Measurements from ENCODE around the gene MID1.

Gene MID1

DNA sequence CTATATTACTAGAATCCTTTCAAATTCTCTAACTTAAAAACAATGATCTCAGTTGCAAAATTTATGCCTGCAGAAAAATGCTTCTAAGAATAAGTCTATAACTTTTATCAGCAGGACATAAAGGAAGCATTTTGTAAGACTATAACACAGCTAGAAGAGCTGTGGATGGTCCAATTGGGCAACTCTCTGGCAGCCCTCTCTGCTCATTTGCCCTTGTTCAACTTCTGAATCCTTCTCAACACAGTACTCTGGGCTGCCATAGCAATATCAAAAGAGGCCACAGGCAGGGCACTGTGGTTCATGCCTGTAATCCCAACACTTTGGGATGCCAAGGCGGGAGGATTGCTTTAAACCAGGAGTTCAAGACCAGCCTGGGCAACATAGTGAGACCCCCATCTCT is 88.5 kb downstream of the MID1 start:
- no peak for DNase-seq (ENCODE audit: low read depth in 2 of 2)

GRCh38 chrX:10529344-10529743 is 91.0 kb downstream of the MID1 start:
- DNase-seq (ENCODE audit: low read depth in 2 of 2): no peak

DNA sequence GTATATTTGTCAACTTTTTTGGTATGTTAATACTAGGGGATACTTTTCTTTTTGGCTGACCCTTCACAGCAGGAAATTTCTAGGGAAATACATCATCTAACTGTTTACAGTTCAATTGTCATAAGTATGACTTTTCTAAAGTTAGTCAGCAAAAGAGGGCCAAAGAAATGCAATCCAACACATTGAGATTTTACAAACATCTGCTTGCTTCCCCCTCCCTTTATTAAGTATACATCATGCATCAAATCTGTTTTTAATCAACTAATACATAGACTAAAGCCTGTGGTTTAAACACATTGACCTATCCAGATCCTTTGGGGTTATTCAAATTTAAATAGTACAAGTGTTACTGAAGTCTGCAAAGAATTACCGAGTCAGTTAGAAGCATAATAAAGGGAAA is 93.9 kb downstream of the MID1 start:
- no peak for DNase-seq (ENCODE audit: low read depth in 2 of 2)

GRCh38 chrX:10525381-10526120 is 94.8 kb downstream of the MID1 start:
- no peak for DNase-seq (ENCODE audit: low read depth in 2 of 2)

GRCh38 chrX:10524578-10524977 is 95.8 kb downstream of the MID1 start:
- no peak for DNase-seq (ENCODE audit: low read depth in 2 of 2)

DNA sequence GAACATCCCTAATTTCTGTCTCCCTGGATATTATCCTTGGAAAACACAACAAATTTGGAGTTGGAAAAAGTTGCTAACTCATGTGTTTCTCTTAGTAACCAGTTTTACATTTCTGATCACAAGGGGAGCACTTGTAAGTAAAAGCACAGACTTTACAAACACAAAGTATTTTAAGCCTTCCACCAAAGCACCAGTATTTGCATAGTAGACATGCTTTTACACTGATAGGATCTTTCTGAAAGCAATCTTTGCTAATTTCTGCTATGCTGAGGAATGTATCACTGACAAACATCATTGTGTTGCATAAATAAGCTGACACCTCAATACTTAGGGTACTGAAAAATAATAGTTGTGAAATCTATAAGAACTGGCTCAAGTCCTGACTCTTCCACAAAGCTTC is 100.6 kb downstream of the MID1 start:
- no peak for DNase-seq (ENCODE audit: low read depth in 2 of 2)

DNA sequence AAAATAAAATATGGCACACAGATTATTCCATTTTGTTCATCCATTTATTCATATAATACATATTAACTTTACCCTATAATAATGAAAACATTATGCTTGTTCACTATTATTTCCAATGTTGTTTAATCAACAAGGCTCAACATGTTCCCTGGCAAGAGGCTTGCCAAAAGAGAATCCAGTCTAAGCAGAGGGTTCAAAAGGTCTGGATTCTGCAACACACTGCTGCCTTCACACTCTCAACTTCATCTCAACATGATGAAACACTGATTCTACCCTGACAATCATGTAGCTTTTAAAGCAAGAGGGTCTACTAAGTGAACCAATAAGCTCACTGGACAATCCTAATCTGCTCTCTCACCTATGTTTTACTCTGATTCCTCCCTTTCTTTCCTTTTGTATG is 101.1 kb downstream of the MID1 start:
- no peak for DNase-seq (ENCODE audit: low read depth in 2 of 2)

- no peak for DNase-seq (ENCODE audit: low read depth in 2 of 2)
Observed at GRCh38 chrX:10518073-10518472, 102.3 kb downstream of the MID1 start.

GRCh38 chrX:10516781-10517322 is 103.5 kb downstream of the MID1 start:
- no peak for DNase-seq (ENCODE audit: low read depth in 2 of 2)

- no peak for DNase-seq (ENCODE audit: low read depth in 2 of 2)
Observed at GRCh38 chrX:10514891-10515290, 105.5 kb downstream of the MID1 start.

- DNase-seq (ENCODE audit: low read depth in 2 of 2): no peak
Observed at GRCh38 chrX:10513974-10514373, 106.4 kb downstream of the MID1 start.

- no peak for DNase-seq (ENCODE audit: low read depth in 2 of 2)
Observed at GRCh38 chrX:10512741-10513140, 107.6 kb downstream of the MID1 start.

DNA sequence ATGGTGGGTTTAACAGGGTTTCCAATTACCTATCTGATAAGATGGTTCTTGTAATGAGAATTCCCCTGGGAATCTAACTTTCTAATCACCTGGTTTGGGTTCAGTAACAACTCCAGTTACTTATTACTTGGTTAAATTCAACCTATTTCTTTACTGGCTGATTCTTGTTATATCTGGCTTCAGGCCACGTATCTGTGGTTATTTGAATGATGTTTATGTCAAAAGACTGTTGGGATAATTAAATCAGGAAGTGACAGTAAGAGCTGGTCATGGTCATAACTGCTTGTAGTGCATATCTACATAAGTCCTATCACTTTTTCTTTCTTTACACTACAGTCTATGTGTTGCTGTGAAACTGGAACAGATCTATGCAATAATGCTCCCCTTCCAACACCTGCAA is 108.1 kb downstream of the MID1 start:
- DNase-seq (ENCODE audit: low read depth in 2 of 2): no peak

- DNase-seq (ENCODE audit: low read depth in 2 of 2): no peak
Observed at GRCh38 chrX:10509397-10509796, 111.0 kb downstream of the MID1 start.

- no peak for DNase-seq (ENCODE audit: low read depth in 2 of 2)
Observed at GRCh38 chrX:10508891-10509290, 111.5 kb downstream of the MID1 start.

DNA sequence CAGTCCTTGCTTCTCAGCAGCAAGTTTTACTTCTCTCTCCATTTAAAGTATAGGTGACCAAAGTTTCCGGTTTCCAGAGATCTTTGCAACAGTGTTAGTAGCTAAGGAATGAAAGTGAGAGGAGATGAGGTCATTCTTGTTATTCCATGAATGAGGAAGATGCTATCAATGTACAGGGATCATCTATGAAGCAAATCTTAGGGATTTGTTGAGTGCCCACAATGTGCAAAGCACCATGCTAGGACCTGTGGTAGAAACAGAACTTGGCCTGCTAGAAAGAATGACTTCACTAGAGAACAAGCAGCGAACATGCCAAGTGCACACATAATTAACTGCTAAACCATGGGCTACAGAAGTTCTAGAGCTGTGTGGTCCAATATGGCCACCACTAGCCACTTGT is 112.5 kb downstream of the MID1 start:
- no peak for DNase-seq (ENCODE audit: low read depth in 2 of 2)

DNA sequence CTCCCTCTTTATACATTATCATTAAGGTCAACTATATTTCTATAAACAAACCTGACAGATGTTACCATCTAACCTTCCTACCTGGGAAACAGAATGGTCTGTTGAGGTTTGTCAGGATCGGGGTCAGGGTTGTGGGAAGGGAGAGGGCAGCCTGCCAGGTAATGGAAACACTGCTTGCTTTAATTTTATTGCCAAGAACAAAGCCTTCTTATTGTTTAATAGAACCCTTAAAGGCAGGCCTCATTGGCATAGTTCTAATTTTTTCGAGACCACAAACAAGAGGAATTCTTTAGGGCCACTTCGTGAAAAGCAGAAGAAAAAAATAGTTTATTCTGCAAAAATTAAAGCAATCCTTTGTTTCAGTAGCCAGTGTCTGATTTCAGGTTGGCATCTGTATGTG is 113.2 kb downstream of the MID1 start:
- DNase-seq (ENCODE audit: low read depth in 2 of 2): no peak

- no peak for DNase-seq (ENCODE audit: low read depth in 2 of 2)
Observed at GRCh38 chrX:10506781-10507180, 113.6 kb downstream of the MID1 start.

GRCh38 chrX:10505726-10506125 is 114.7 kb downstream of the MID1 start:
- no peak for DNase-seq (ENCODE audit: low read depth in 2 of 2)

GRCh38 chrX:10502961-10503360 is 117.4 kb downstream of the MID1 start:
- no peak for DNase-seq (ENCODE audit: low read depth in 2 of 2)

- DNase-seq (ENCODE audit: low read depth in 2 of 2): no peak
Observed at GRCh38 chrX:10501611-10502010, 118.8 kb downstream of the MID1 start.

DNA sequence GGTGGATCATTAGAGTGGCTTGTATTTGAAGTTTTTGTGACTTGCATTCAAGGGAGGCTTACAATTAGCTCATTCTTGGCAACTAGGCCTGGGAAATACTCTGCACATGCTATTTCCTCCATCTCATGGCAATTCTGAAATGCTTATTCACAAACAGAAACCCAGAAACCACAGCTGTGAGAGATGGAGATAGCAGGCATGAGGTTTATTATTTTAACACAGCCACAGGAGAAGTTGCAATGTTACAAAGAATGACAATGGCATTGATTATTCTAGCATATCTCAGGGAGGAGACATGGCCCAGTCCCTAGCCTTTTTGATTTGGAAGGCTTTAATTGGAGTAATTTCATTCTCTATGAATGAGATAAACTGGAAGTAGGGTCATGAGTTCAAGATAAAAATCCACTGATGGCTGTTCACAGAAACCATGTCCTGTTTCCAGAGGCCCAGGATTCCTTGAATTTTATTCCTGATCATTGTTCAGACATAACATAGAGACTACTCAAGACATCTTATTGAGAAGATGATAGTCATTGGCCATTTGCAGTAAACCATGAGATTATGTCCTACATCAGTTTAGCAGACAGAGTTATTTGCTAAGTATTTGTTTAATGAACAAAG is 123.9 kb downstream of the MID1 start:
- no peak for DNase-seq (ENCODE audit: low read depth in 2 of 2)

- no peak for DNase-seq (ENCODE audit: low read depth in 2 of 2)
Observed at GRCh38 chrX:10495677-10496076, 124.7 kb downstream of the MID1 start.

GRCh38 chrX:10492250-10492649 is 128.1 kb downstream of the MID1 start:
- DNase-seq (ENCODE audit: low read depth in 2 of 2): no peak
